Neutrophil (primary cell): ENCODE results near the gene PREX1.

ENCODE experiments used
- H3K27ac ChIP-seq: fragments of 200-600 bp; sonication (generic); 2 replicates; pipeline ENCODE4 v1.5.1; 2016; ENCODE audit warnings: mild to moderate bottlenecking, moderate library complexity
- H3K27me3 ChIP-seq: fragments of 200-600 bp; sonication (generic); 2 replicates; pipeline ENCODE4 v1.6.0; 2016; ENCODE audit warnings: mild to moderate bottlenecking
- H3K36me3 ChIP-seq: fragments of 200-600 bp; sonication (generic); 2 replicates; pipeline ENCODE4 v1.5.1; 2017
- H3K4me1 ChIP-seq, 2 experiments: fragments of 200-600 bp in 1 of 2; sonication (generic) in 1 of 2; 1 replicate in 1 of 2; 2 replicates in 1 of 2; pipeline versions ENCODE4 v1.5.1 to v1.6.1; 2013 to 2016; ENCODE audit warnings: low read depth in 1 of 2, low read length in 1 of 2, mild to moderate bottlenecking in 1 of 2, moderate library complexity in 1 of 2; ENCODE audit not compliant: control insufficient read depth in 1 of 2, insufficient read depth in 1 of 2
- H3K4me3 ChIP-seq, 2 experiments: fragments of 200-600 bp in 1 of 2; sonication (generic) in 1 of 2; 1 replicate in 1 of 2; 2 replicates in 1 of 2; pipeline ENCODE4 v1.5.1; 2013 to 2016; ENCODE audit warnings: low read depth in 1 of 2, low read length in 1 of 2, mild to moderate bottlenecking in 1 of 2, moderate library complexity in 1 of 2
- H3K9me3 ChIP-seq: fragments of 200-600 bp; sonication (generic); 2 replicates; pipeline ENCODE4 v1.5.1; 2016
- TF ChIP-seq, protein P1 (sequence below): fragments of 200-600 bp; sonication (generic); IDR thresholded peaks from 2 replicates; pipeline ENCODE4 v1.5.1; 2016; ENCODE audit warnings: antibody characterized with exemption

The PREX1 gene

DNA sequence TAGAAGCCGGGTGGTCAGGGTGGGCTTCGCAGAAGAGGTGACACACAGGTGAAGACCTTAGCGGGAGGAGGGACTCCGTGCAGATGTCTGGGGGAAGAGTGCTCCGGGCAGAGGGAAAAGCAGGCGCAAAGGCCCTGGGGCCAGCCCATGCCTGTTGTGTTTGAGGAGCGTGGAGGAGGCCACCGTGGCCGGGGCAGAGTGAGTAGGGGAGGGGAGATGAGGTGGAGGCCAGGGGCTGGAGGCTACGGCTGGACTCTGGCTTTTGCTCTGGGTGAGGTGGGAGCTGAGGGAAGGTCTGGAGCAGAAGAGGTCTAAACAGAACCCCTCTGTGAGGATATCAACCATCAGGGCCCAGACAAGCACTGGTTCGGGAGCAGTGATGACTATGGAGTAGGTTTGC lies 244.0 kb downstream of the PREX1 start:
- Histone ChIP-seq H3K36me3 (no peaks in the 10 kb centered on the region), H3K4me3 (no peak overlapping the region), H3K9me3 (no peaks in the 10 kb centered on the region), H3K27ac (no peak overlapping the region), H3K27me3 (peaks cover 16% of the 10 kb centered on the region), H3K4me1 (no peaks in the 10 kb centered on the region)
- TF ChIP-seq, protein P1, sequence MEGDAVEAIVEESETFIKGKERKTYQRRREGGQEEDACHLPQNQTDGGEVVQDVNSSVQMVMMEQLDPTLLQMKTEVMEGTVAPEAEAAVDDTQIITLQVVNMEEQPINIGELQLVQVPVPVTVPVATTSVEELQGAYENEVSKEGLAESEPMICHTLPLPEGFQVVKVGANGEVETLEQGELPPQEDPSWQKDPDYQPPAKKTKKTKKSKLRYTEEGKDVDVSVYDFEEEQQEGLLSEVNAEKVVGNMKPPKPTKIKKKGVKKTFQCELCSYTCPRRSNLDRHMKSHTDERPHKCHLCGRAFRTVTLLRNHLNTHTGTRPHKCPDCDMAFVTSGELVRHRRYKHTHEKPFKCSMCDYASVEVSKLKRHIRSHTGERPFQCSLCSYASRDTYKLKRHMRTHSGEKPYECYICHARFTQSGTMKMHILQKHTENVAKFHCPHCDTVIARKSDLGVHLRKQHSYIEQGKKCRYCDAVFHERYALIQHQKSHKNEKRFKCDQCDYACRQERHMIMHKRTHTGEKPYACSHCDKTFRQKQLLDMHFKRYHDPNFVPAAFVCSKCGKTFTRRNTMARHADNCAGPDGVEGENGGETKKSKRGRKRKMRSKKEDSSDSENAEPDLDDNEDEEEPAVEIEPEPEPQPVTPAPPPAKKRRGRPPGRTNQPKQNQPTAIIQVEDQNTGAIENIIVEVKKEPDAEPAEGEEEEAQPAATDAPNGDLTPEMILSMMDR, result no peak

DNA sequence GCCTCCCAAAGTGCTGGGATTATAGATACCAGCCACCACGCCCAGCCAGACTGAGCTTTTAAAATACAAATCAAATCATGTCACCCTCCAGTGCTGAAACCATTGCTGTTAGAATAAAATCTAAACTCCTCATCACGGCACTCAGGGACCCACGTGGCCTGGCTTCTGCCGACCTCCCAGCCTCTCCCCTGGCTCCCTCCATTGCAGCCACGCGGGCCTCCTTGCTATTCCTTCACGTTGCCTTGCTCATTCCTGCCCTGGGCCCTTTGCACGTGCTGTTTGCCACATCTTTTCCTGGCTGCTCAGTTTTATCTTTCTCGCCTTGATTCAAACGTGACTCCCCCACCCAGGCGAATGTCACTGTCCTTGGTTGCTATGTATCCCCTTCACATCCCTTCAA lies 244.6 kb downstream of the PREX1 start:
- no peaks in the 10 kb centered on the region for H3K9me3 ChIP-seq
- no peaks in the 10 kb centered on the region for H3K4me1 ChIP-seq
- H3K27ac ChIP-seq, result no peak overlapping the region
- TF ChIP-seq, protein P1, result no peak
- H3K4me3 ChIP-seq, result no peak overlapping the region
- H3K36me3 ChIP-seq, result no peaks in the 10 kb centered on the region
- H3K27me3 ChIP-seq, result peaks cover 16% of the 10 kb centered on the region

DNA sequence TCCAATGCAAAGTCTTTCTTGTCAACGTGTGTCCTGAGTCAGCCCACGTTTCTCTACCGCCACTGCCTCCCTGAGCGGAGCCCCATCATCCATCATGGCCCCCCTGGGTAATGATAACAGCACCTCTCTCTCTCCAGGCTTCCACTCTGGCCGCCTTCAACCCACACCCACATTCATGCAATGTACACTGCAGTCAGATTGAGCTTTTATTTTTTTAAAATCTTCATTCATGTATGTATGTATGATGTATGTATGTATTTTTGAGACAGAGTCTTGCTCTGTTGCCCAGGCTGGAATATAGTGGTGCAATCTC lies 245.2 kb downstream of the PREX1 start:
- Histone ChIP-seq H3K4me3 (no peak overlapping the region), H3K9me3 (no peaks in the 10 kb centered on the region), H3K36me3 (no peaks in the 10 kb centered on the region), H3K4me1 (no peaks in the 10 kb centered on the region), H3K27me3 (peaks cover 16% of the 10 kb centered on the region), H3K27ac (no peak overlapping the region)
- TF ChIP-seq, protein P1, result no peak

DNA sequence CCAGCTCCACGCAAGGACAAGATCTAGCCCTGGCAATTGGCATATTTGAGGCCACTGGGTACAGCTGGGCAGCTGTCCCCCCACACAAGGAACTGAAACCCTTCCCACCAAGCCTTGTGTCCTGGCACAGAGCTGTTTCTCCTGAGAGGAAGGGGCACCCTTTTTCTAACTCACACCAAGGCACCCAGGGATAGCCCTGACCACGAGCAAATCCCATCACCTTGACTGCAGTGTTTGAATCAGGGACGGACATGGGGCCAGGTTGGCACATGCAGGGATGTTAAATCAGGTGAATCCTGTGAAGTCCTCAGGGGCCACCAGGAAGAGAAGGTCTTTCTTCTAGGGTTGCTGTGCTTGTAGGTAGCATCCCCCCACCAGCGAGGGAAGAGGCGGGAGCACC lies 246.6 kb downstream of the PREX1 start:
- H3K9me3 ChIP-seq, result no peaks in the 10 kb centered on the region
- no peak overlapping the region for H3K27ac ChIP-seq
- peaks cover 16% of the 10 kb centered on the region for H3K27me3 ChIP-seq
- no peak overlapping the region for H3K4me3 ChIP-seq
- TF ChIP-seq, protein P1, result no peak
- H3K4me1 ChIP-seq, result no peaks in the 10 kb centered on the region
- no peaks in the 10 kb centered on the region for H3K36me3 ChIP-seq

DNA sequence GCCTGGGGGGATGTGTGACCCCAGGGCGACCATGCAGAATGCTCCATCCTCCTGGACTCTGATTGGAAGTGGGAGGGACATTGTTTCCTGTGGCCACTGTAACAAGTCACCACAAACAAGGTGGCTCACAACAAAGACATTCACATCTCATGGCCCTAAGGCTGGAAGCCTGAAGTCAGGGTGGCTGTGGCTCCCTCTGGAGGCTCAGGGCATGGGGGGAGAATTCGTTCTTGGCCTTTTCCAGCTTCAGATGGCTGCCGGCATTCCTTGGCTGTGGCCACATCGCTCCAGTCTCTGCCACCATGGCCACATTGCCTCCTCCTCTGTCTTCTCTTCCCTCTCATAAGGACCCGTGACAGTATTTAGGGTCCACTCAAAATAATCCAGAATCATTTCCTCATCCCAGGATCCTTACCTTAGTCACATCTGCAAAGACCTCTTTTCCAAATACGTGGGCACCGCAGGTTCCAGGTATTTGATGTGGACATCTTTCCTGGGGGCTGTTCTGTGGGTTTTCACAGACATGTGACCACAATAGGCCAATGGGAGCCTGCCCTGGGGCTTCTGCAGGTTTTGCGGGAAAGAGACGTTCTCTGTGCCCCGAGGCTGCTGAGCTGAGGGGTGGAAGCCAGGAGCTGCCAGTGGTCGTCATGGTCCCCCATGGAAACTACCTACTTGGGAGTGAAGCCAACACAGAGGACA lies 249.3 kb downstream of the PREX1 start:
- Histone ChIP-seq H3K9me3 (no peaks in the 10 kb centered on the region), H3K27ac (no peak overlapping the region), H3K36me3 (no peaks in the 10 kb centered on the region), H3K4me1 (no peaks in the 10 kb centered on the region), H3K4me3 (no peak overlapping the region), H3K27me3 (peaks cover 16% of the 10 kb centered on the region)
- TF ChIP-seq, protein P1, result no peak

DNA sequence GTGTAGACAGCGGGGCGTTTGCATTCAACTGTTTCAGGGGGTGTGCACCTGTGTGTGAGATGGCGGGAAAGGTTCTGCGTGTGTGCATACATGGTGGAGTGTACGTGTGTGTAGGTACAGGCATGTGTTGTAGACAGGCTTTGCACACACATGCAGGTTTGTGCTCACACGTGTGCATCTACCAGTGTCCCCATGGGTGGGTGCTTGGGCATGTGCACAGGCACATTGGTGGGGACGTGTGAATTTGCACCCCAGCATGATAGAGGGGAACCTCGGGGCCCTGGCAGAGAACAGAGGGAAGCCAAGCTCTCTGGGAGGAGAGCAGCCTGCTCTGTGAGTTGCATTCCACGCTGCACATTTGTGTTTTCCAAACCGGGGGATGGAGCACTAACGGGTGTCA lies 250.2 kb downstream of the PREX1 start:
- no peak overlapping the region for H3K4me3 ChIP-seq
- H3K9me3 ChIP-seq, result no peaks in the 10 kb centered on the region
- peaks cover 7% of the 10 kb centered on the region for H3K27me3 ChIP-seq
- no peak overlapping the region for H3K27ac ChIP-seq
- H3K4me1 ChIP-seq, result no peaks in the 10 kb centered on the region
- no peaks in the 10 kb centered on the region for H3K36me3 ChIP-seq
- TF ChIP-seq, protein P1, result no peak
